GM21619 (cell line): ENCODE measurements around the gene UBTD2.
A peak's percentile ranks its signal among the peaks of the same experiment; 100 is the strongest.
"Not testable (repeated sequence)": the region's sequence is repeated elsewhere in the genome, so short reads cannot be mapped to it uniquely, and the experiment has no call there.

Source experiments
- ATAC-seq: cut with Tn5 transposase; IDR thresholded peaks from one replicate; pipeline ENCODE4 v1.9.1; 2021; ENCODE audit not compliant: unreplicated experiment

UBTD2 gene

DNA sequence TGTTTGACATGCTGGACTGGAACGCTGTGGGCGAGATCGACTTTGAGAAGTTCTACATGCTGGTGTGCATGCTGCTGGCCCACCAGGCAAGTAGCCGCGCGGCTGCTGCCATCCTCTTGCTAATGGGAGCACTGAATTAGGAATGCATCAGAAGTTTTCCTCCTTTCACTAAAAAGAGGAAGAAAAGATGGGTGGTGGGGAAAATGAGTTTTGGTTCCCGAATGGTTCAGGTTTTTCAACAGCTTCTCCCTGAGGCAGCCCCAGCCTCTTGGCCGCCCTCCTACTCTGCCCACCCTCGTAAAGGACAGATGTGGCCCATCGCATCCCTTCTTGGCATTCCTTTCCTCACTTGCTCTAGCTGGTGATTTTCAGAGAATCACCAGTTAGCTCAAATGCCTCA is 84.1 kb downstream of the UBTD2 start:
- ATAC-seq = no peak

DNA sequence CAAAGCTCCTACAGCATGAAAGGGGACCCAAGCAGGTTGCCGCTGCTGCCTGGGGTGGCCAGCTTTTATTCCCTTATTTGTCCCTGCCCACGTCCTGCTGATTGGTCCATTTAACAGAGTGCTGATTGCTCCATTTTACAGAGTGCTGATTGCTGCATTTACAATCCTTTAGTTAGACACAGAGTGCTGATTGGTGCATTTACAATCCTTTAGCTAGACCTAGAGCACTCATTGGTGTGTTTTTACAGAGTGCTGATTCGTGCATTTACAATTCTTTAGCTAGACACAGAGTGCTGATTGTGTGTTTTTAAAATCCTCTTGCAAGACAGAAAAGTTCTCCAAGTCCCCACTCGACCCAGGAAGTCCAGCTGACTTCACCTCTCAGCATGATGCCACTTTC is 85.8 kb downstream of the UBTD2 start:
- ATAC-seq = not testable (repeated sequence)

DNA sequence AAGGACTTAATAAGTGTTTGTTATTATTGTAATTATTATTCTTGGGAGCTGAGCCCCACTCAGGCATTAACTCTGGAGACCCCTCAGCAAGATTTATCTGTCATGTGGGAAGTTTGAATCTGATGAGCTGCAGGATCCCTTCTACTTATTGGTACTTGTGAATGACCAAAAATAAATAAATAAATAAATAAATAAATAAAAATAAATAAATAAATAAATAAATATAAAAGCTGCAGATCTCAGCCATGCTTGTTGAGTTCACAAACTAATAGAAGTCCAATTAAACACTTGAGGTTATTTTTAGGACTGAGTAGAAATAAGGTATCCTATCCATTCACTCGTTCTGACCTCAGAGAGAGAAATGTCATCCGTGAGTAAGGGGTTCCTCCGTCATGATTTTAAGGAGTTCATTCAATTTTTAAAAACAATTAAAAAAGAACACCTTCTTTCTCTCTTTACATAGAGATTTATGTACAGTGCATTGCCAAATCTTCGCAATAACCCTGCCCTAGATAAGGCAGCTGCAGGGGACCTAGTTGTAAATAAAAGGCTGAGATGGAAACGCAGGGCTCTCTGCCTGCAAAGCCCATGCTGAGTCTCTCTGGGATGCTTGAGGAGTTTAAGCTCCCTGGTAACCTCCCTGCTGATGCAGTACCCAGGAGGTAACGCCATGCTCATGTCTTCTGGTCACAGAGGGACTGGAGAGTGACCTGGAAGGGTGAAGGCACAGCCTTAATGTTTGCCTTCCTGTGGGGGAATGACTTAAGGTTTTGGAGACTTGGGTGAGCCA is 88.4 kb downstream of the UBTD2 start:
- no peak for ATAC-seq

DNA sequence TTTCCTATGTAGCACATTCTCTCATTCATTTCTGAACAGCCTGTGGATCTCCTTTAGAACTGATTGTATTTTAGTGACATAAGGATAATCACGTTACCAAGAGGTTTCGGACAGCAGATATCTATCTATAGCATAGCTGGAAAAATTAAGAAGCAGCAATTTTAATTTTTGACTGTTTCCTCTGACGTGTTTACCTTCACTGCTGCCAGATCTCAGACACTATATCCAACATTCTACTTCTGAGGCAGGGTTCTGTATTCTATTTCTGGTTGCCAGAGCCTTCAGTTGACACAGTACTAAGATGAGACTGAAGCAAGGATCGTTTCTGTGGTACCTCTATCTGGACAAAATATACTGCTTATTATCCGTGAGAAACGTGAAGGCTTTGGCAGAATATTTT is 89.7 kb downstream of the UBTD2 start, which contains the start of gene EFCAB9:
EFCAB9 (plus strand) TSS at position 301 of the 400 bp plus-strand sequence; CDS start at position 302, 1 bp downstream.
- no peak for ATAC-seq

DNA sequence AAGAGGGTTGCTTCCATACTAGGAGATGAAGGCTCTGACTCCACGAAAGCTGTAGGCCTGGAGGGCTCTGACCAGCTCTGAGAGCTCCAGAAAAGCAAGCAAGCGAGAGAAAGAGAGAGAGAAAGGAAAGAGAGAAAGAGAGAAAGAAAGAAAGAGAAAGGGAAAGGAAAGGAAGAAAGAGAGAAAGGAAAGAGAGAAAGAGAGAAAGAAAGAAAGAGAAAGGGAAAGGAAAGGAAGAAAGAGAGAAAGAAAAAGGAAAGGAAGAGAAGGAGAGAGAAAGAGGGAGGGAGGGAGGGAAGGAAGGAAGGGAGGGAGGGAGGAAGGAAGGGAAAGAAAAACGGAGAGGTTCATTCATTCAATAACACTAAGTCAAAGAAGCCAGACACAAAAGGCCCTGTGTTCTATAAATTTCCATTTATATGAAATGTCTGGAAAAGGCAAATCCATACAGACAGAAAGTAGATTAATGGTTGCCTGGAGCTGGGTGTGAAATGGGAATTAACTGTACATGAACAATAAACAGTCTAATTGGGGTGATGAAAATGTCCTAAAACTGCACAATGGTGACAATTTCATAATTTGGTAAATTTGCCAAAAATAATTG is 93.8 kb downstream of the UBTD2 start:
- no peak for ATAC-seq

DNA sequence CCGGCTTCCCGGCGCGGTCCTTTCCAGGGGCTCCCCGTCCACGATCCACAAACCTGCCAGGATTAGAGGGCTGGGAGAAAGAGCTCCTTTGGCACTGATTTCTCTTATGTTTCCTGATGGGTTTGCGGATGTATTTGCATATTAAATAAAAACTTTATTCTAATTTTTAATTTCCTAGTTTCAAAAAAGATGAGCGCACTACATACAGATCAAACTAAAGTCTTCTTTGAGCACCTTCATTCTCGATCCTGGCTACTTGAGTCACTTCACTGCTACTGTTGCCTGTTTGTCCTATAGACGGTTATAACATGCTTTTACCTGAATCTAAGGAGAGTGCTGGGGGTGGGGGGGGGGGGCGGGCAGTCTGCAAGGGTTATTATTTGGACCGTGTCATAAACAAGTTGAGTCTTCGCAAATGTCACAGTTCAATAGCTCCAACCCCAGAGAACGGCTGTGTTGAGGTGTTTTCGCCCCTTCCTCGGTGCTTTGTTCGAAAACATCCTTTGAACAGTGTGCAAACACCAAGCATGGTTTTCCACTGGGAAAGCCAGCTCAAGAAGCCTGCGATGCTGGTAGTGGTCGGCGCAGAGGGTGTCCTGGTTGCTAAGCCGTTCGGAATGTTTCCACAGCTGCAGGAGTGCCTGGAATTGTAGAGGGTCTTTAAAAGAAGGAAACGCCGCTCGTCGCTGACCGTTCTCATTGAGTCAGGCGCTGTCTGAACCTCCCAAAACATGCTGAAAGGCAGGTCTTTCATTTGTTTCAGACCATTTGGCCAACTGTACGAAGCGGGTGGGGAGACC is 94.5 kb downstream of the UBTD2 start:
- ATAC-seq = no peak

DNA sequence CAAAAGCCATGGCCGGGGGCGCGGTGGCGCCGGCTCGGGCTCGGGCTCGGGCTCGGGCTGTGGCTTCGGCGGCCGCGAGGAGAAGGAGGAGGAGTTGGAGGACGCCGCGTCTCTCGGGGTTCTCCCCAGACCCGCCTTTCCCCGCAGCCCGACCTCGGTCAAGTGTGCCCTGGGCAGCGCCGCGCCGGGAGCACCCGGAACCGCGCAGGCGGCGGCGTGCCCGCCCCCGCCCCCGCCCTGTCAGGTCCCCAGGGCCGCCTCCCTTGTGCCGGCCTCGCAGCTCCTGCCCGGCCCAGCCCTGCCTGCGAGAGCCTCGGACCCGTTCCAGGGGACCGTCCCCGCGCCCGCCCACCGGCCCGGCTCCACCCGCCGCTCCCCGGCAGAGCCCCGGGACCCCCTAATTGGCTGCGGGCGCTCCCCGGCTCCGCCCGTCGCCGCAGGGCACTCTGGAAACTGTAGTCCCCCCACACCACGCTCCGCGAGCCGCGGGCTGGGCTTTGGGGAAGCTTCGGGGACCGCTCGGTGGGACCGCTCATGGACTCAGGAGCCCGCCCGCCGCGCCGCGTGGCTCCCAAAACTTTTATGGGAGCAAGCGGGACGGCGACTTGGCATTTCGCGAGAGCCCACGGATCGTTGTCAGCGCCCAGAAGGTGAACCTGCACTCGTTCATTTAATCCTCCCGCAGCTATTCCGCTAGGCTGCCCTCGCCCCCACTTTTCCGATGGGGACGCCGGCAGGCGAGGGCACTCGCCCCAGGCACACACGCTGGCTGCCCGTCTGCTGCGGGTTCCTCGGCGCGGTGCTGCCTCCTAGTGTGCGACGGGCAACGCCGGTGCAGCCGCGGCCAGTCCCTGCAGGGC is 95.3 kb downstream of the UBTD2 start, which contains the start of gene STK10:
STK10 (minus strand) TSS at position 192 of the 860 bp plus-strand sequence; CDS start at position 10, 182 bp downstream.
- ATAC-seq = peak; percentile 64

DNA sequence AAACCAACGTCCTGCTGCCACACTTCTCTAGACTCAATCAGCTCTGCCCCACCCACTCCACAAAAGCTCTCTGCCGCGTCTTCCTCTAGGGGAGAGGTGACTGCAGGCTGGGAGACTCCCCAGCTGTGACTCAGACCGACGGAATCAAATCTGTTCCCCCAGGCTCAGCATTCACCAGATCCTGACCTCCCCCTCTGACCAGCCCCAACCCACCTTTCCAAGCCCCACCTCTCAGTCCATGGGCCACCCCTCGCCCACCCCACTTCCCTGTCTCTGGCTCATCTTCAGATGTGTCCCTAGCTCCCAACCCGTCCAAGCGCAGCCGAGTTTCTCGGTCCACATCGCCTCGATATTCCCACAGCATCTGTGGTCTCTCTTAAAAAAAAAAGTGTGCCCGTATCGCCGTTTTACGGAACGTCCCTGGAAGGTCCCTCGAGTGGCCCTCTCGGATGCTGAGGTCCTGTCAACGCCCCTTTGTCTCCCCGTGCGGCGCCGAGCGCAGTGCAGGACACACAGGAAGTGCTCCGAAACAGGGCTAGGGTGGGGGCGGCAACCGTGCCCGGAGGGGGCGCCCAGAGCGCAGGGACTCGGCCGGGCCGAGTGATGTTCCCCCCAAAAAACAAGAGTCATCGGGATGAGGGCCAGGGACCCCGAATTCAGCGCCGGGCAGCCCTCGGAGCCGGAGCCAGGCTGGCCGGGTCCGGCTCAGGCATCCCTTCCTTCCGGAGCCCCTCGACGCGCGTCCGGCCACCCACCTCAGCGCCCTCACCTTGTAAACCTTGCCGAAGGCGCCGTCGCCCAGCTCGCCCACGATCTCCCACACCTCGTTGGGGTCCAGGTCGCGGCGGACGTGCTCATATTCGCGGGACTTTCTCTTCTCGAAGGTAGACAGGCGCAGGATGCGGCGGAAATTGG is 96.2 kb downstream of the UBTD2 start:
- ATAC-seq = peak; percentile 29

DNA sequence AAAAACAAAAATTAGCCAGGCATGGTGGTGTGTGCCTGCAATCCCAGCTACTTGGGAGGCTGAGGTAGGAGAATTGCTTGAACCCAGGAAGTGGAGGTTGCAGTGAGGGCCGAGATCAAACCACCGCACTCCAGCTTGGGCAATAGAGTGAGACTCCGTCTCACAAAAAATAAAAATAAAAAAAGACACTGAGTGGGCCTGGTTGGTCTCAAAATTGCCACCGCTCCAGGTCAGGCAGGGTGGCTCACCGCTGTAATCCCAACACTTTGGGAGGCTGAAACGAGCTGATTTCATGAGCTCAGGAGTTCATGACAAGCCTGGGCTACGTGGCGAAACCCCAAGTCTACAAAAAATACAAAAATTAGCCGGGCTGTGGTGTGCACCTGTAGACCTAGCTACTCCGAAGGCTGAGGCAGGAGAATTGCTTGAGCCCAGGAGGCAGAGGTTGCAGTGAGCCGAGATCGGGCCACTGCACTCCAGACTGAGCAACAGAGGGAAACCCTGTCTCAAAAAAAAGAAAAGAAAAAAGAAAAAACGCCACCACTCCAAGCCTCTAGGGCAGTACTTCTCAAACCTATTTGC is 97.4 kb downstream of the UBTD2 start:
- ATAC-seq = no peak

DNA sequence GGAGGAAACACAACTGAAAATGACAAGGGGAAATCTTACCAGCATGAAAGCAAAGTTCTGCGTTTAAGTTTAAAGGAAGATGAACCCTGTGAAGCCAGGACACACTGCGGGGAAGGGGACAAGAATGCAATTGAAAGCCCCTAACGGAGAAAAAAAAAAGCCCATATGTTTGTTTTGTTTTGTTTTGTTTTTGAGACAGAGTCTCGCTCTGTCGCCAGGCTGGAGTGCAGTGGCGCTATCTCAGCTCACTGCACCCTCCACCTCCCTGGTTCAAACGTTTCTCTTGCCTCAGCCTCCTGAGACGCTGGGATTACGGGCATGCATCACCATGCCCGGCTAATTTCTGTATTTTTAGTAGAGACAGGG is 98.5 kb downstream of the UBTD2 start:
- no peak for ATAC-seq

DNA sequence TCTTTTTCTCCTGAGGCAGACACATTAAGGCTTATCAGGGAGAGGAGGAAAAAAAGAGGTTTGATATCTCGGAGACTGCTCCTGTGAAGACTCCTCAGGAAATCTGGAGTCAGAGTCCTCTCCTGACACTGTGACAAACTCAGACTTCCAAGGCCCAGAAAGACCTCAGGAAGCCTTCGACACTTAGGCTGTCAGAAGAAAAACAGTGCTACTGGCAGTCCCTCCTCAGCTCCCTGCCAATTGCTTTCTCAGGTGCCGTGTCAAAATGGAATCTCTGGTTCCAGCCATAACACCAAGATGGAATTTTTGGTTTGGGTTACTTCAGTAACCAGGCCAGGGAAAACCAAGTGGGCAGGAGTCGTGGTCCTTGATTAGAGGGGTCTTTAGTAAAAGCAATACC is 99.7 kb downstream of the UBTD2 start:
- no peak for ATAC-seq

DNA sequence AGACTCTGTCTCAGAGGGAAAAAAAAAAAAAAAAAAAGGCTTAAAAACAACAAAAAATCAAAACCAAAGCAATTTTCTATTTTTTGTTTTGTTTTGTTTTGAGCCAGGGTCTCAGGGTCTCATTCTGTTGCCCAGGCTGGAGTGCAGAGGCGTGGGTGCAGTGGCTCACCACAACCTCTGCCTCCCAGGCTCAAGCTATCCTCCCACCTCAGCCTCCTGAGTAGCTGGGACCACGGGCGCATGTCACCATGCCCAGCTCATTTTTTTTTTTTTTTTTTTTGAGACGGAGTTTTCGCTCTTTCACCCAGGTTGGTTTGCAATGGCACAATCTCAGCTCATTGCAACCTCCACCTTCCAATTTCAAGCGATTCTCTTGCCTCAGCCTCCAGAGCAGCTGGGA is 101.3 kb downstream of the UBTD2 start:
- ATAC-seq = no peak

DNA sequence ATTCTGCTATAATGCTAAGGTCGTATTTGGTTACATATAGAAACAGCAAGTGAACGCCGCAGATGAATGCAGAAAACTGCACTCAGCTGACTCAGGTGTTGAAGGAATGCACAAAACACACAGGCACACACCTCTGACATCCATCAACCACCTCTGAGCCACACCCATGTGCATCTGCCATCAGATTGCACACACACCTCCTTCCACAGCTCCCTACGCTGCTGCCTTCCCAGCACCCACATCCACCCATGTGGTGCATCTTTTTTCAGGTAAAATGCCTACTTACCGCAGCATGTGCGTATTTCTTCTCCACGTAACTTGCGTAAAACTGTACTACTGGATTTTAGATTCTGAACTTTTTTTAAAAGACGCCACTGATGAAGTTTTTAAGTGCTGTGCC is 102.6 kb downstream of the UBTD2 start:
- no peak for ATAC-seq

DNA sequence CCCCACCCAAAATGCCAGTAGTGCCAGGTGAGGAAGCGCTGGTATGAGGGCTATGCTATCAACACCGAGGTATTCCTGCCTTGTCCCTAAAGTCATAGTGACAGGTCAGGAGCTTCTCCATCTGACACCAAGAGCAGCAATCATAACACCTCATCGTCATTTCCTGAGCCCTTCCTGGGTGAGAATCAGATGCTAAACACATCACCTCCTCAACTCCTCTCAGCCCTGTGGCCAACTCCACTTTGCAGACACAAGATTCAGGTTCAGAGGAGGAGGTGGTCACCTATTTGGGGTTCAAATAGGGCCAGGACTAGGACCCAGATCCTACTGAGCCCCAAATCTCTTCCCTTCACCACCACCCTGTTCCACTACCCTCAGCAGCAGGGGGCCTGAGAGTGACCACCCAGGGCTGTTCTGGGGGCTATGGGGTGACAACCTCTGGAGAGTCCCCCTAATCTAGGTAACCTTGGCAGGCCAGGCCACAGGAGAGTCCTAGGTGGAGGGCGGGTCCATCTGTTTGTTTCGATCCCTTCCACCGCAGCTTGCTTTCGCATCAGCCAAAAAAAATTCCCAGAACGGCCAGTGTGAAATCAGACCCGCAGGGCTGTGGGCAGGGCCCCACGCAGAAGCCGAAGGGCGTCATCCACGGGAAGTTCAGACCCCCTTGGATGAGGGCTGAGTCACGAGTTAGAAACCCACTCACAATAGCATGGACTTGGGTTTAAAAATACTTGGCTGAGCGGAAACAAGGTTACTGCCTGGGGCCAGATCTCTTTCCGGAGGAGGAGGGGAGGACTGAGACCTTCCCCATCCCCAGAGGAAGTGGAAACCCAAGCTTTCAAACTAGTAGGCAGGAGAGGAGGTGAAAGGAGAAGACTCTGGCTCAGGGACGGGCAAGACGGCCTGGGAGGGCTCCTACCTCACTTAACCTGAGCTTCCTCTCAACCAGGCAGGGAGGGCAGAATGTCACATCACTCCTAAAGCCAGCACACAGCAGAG is 104.3 kb downstream of the UBTD2 start:
- ATAC-seq = peak; percentile 39

DNA sequence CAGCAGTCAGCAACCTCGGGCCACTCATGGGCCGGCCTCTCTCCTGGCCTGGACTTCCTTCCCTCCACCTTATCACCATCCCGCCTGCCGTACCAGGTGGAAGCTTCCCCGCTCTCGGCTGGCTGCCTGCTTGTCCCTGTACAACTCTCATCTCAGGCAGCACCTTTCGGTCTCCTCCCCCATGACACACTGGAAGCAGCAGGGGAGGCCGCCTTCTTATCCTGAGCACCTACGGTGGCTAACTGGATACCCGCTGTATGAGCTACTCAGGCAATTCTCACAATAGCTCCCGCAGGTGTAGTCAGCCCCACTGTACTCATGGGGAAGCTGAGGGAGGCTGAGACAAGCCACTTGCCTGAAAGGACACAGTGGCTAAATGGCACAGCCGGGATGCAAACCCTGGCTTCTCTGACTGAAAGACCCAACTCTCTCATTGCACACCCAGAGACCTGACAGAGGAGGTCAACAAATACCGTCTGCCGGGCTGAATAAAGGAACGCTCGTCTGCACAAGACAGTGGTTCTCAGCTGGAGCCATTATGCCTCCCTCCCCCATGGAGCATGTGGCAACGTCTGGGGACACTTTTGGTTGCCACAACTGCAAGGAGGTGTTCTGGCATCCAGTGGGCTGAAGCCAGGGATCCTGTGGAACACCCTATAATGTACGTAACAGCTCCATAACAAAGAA is 105.1 kb downstream of the UBTD2 start:
- no peak for ATAC-seq

DNA sequence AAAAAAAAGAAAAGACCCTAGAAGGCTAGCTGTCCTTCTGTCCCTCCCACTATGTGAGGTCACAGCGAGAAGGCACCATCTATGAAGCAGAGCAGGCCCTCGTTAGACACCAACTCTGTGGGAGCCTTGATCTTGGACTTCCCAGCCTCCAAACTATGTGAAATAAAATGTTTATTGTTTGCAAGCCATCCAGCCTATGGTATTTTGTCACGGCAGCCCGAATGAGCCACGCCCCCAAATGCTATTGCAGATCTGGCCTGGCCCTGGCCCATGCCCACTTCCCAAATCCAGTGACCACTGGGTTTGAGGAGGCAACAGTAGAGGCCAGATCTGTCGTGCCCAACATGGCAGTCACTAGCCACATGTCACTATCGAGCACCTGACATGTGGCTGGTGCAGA is 106.4 kb downstream of the UBTD2 start:
- no peak for ATAC-seq

DNA sequence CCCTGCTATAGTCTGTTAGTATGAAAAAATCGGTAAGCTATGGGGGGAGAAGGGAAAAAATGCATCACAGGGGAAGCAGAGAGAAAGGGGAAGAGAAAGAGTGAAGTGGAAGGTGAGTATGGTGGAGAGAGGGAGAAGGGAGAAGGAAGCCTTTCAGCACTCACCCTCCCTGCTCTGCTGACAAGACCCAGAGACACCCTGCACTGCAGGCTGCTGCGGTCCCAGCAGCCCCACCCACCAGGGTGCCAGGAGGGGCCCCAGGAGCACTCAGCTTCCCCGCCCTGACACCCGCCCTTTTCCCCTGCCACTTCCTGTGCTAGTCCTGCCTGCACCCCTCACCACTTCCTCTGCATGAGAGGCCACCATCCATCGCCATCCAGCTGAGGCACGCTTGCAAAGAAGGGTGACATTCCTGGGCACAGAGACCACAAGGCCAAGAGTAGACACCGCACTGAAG is 108.3 kb downstream of the UBTD2 start:
- peak; percentile 50 for ATAC-seq
